ENCODE measurements around the gene DRD1. TPM values are rescaled to one million over a fixed set of nuclear protein-coding genes. Genes with fewer than 3 reads are reported as not detected.

The DRD1 gene
- total and polyA plus RNA-seq, 2 of the 4 experiments (the other 2 are of a cell fraction) = 0.18 to 0.19 TPM

DNA sequence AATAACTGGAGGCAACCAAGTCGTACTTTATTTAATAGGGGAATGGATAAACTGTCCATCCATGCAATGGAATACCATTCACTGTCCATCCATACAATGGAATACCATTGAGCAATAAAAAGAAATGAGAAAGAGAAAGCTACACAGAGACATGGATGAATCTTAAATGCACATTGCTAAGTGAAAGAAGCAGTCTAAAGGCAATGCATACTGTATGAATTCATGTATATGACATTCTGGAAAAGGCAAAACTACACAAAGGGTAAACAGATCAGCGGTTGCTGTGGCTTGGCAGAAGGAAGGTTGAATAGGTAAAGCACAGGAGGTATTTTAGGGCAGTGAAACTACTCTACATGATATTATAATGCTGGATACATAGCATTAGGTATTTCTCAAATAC lies 16.2 kb downstream of the DRD1 start:
- Histone ChIP-seq H3K4ac (ENCODE audit: low read depth, low read length) (no peak overlapping the region), H3K56ac (ENCODE audit: extremely low read depth, insufficient read depth, low read length) (no peak overlapping the region), H3K27ac (ENCODE audit: insufficient read depth, low read length) (no peak overlapping the region), H2AK9ac (replicated peaks; ENCODE audit: low read depth, low read length, poor library complexity) (no peak overlapping the region), H3K9me1 (ENCODE audit: insufficient read depth, low read length) (no peaks in the 10 kb centered on the region), H3K9me3 (ENCODE audit: control insufficient read depth, insufficient read depth, low read length) (no peaks in the 10 kb centered on the region), H2BK15ac (ENCODE audit: low read depth, low read length) (no peak overlapping the region), H4K20me1 (ENCODE audit: insufficient read depth, low read length) (no peaks in the 10 kb centered on the region), H3K27me3 (ENCODE audit: control insufficient read depth, insufficient read depth, low read length) (no peaks in the 10 kb centered on the region), H3K4me1 (ENCODE audit: control insufficient read depth, insufficient read depth, low read length) (no peaks in the 10 kb centered on the region), H2AK5ac (ENCODE audit: low read depth, low read length) (no peak overlapping the region), H3K4me2 (ENCODE audit: low read depth, low read length) (no peak overlapping the region), H2AFZ (replicated peaks; ENCODE audit: low read length, poor library complexity) (no peak overlapping the region), H3K14ac (replicated peaks; ENCODE audit: low read depth, low read length) (no peak overlapping the region), H4K91ac (ENCODE audit: insufficient read depth, low read depth, low read length) (no peak overlapping the region), H4K8ac (ENCODE audit: low read depth in 2 of 2, low read length in 2 of 2) (no peak overlapping the region), H2BK120ac (ENCODE audit: low read depth, low read length) (no peak overlapping the region), H4K5ac (ENCODE audit: low read depth, low read length) (no peak overlapping the region), H3K18ac (ENCODE audit: low read depth, low read length) (no peak overlapping the region), H3K23ac (ENCODE audit: low read depth, low read length) (no peak overlapping the region), H3K36me3 (ENCODE audit: control insufficient read depth, insufficient read depth, low read length) (no peaks in the 10 kb centered on the region), H3K9ac (ENCODE audit: low read depth, low read length) (no peak overlapping the region), H2BK5ac (ENCODE audit: low read depth, low read length, poor library complexity, severe bottlenecking) (no peak overlapping the region), H3K4me3 (ENCODE audit: insufficient read depth, low read depth, low read length) (no peak overlapping the region), H3K79me1 (ENCODE audit: low read depth in 1 of 2, low read length in 2 of 2) (no peaks in the 10 kb centered on the region), H2BK20ac (ENCODE audit: low read depth, low read length) (no peak overlapping the region)
- POLR2A ChIA-PET (ENCODE audit: unreplicated experiment) = no interaction called here
- no peak for ATAC-seq (ENCODE audit: low read depth)
- CTCF ChIA-PET = no interaction called here
- dilution Hi-C loops (cut with HindIII; ENCODE audit: low sequenced_read_pairs, unreplicated experiment) (no loop called here), intact Hi-C loops (cut with micrococcal nuclease) (loop anchor here (5.0 kb wide), 1 partner anchor 300 kb away; no protein-coding TSS in a partner anchor), in situ Hi-C loops (cut with MboI; ENCODE audit: low sequenced_read_pairs) (no loop called here)
- DNase-seq = no peak
- WGBS, 2 experiments (ENCODE audit: extremely low coverage in 2 of 2, insufficient read length in 1 of 2) = no CpG with 5 or more reads among the region's 2 CpGs
- TF ChIP-seq RFX5 (IDR thresholded peaks at IDR 0.05; ENCODE audit: low read depth, low read length) (no peak), CHD1 (IDR thresholded peaks at IDR 0.05; ENCODE audit: low read depth, low read length) (no peak), CTCF (conservative IDR thresholded peaks at IDR 0.05; ENCODE audit: low read depth, low read length) (no peak), MXI1 (IDR thresholded peaks at IDR 0.05; ENCODE audit: borderline replicate concordance, low read depth, low read length) (no peak), SMC3 (IDR thresholded peaks at IDR 0.05; ENCODE audit: low read depth, low read length) (no peak), BHLHE40 (IDR thresholded peaks at IDR 0.05; ENCODE audit: low read depth, low read length) (no peak)
- TF ChIP-seq, protein P1, sequence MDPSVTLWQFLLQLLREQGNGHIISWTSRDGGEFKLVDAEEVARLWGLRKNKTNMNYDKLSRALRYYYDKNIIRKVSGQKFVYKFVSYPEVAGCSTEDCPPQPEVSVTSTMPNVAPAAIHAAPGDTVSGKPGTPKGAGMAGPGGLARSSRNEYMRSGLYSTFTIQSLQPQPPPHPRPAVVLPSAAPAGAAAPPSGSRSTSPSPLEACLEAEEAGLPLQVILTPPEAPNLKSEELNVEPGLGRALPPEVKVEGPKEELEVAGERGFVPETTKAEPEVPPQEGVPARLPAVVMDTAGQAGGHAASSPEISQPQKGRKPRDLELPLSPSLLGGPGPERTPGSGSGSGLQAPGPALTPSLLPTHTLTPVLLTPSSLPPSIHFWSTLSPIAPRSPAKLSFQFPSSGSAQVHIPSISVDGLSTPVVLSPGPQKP (IDR thresholded peaks at IDR 0.05; ENCODE audit: borderline replicate concordance, low read depth, low read length) = no peak
- TF ChIP-seq, protein P2, sequence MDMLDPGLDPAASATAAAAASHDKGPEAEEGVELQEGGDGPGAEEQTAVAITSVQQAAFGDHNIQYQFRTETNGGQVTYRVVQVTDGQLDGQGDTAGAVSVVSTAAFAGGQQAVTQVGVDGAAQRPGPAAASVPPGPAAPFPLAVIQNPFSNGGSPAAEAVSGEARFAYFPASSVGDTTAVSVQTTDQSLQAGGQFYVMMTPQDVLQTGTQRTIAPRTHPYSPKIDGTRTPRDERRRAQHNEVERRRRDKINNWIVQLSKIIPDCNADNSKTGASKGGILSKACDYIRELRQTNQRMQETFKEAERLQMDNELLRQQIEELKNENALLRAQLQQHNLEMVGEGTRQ (IDR thresholded peaks at IDR 0.05; ENCODE audit: low read depth, low read length) = no peak
- no TSS peak for BruUV-seq (replicated peaks)

All from IMR-90 (cell line).